ENCODE data around the gene TBC1D20. TPM values are rescaled to one million over a fixed set of nuclear protein-coding genes. Genes with fewer than 3 reads are reported as not detected.

TBC1D20 gene
- total RNA-seq, 1 experiment from 2014 or later = 18.7 TPM

GRCh38 chr20:461254-462198, 807 bp downstream of the TBC1D20 start:
- H3K4me1 Mint-ChIP-seq (ENCODE audit: low read depth, unreplicated experiment) = peaks cover 8% of the 10 kb centered on the region
- peak overlapping the region; percentile 86 for H3K4me3 Mint-ChIP-seq (ENCODE audit: low read depth, unreplicated experiment)
- CTCF ChIA-PET = no interaction called here
- H3K27me3 Mint-ChIP-seq (ENCODE audit: unreplicated experiment) = no peaks in the 10 kb centered on the region
- intact Hi-C loops (cut with micrococcal nuclease; ENCODE audit: unreplicated experiment) = no loop called here
- BruUV-seq (replicated peaks) = no TSS peak
- TF ChIP-seq CTCF (IDR thresholded peaks at IDR 0.05; ENCODE audit: unreplicated experiment) = no peak
- DNase-seq = peak; percentile 34
- no peaks in the 10 kb centered on the region for H3K9me3 Mint-ChIP-seq (ENCODE audit: low read depth, unreplicated experiment)
- H3K27ac Mint-ChIP-seq (ENCODE audit: unreplicated experiment) = peak overlapping the region; percentile 58
- H3K36me3 Mint-ChIP-seq (ENCODE audit: insufficient read depth, unreplicated experiment) = peaks cover 26% of the 10 kb centered on the region

GRCh38 chr20:460707-461106, 1.6 kb downstream of the TBC1D20 start:
- CTCF ChIA-PET = no interaction called here
- no peaks in the 10 kb centered on the region for H3K27me3 Mint-ChIP-seq (ENCODE audit: unreplicated experiment)
- H3K9me3 Mint-ChIP-seq (ENCODE audit: low read depth, unreplicated experiment) = no peaks in the 10 kb centered on the region
- TF ChIP-seq CTCF (IDR thresholded peaks at IDR 0.05; ENCODE audit: unreplicated experiment) = no peak
- peaks cover 8% of the 10 kb centered on the region for H3K4me1 Mint-ChIP-seq (ENCODE audit: low read depth, unreplicated experiment)
- H3K4me3 Mint-ChIP-seq (ENCODE audit: low read depth, unreplicated experiment) = peak overlapping the region; percentile 86
- H3K27ac Mint-ChIP-seq (ENCODE audit: unreplicated experiment) = no peak overlapping the region
- intact Hi-C loops (cut with micrococcal nuclease; ENCODE audit: unreplicated experiment) = no loop called here
- no TSS peak for BruUV-seq (replicated peaks)
- peaks cover 26% of the 10 kb centered on the region for H3K36me3 Mint-ChIP-seq (ENCODE audit: insufficient read depth, unreplicated experiment)
- DNase-seq = no peak

GRCh38 chr20:460180-460579, 2.2 kb downstream of the TBC1D20 start:
- Mint-ChIP-seq H3K27me3 (ENCODE audit: unreplicated experiment) (no peaks in the 10 kb centered on the region), H3K36me3 (ENCODE audit: insufficient read depth, unreplicated experiment) (peaks cover 26% of the 10 kb centered on the region), H3K4me3 (ENCODE audit: low read depth, unreplicated experiment) (peak overlapping the region; percentile 86), H3K27ac (ENCODE audit: unreplicated experiment) (no peak overlapping the region), H3K4me1 (ENCODE audit: low read depth, unreplicated experiment) (peaks cover 8% of the 10 kb centered on the region), H3K9me3 (ENCODE audit: low read depth, unreplicated experiment) (no peaks in the 10 kb centered on the region)
- CTCF ChIA-PET = interaction anchor here (0.6 to 0.7 kb wide), 2 partner anchors 189 to 219 kb away, joined by 3 to 5 read pairs; no protein-coding TSS in a partner anchor
- no peak for DNase-seq
- BruUV-seq (replicated peaks) = no TSS peak
- TF ChIP-seq CTCF (IDR thresholded peaks at IDR 0.05; ENCODE audit: unreplicated experiment) = no peak
- intact Hi-C loops (cut with micrococcal nuclease; ENCODE audit: unreplicated experiment) = no loop called here

GRCh38 chr20:458776-459175, 3.6 kb downstream of the TBC1D20 start:
- no peak for DNase-seq
- H3K27me3 Mint-ChIP-seq (ENCODE audit: unreplicated experiment) = no peaks in the 10 kb centered on the region
- peaks cover 26% of the 10 kb centered on the region for H3K36me3 Mint-ChIP-seq (ENCODE audit: insufficient read depth, unreplicated experiment)
- no peak overlapping the region for H3K4me3 Mint-ChIP-seq (ENCODE audit: low read depth, unreplicated experiment)
- intact Hi-C loops (cut with micrococcal nuclease; ENCODE audit: unreplicated experiment) = no loop called here
- no peak overlapping the region for H3K27ac Mint-ChIP-seq (ENCODE audit: unreplicated experiment)
- peaks cover 8% of the 10 kb centered on the region for H3K4me1 Mint-ChIP-seq (ENCODE audit: low read depth, unreplicated experiment)
- BruUV-seq (replicated peaks) = no TSS peak
- no peak for TF ChIP-seq CTCF (IDR thresholded peaks at IDR 0.05; ENCODE audit: unreplicated experiment)
- no peaks in the 10 kb centered on the region for H3K9me3 Mint-ChIP-seq (ENCODE audit: low read depth, unreplicated experiment)
- CTCF ChIA-PET = no interaction called here
